ENCODE measurements around the gene SPAG5. TPM values are rescaled to one million over a fixed set of nuclear protein-coding genes. Genes with fewer than 3 reads are reported as not detected.
A peak's percentile ranks its signal among the peaks of the same experiment; 100 is the strongest.

Gene SPAG5
- total RNA-seq, 1 donor from 2014 or later: 1.3 TPM

DNA sequence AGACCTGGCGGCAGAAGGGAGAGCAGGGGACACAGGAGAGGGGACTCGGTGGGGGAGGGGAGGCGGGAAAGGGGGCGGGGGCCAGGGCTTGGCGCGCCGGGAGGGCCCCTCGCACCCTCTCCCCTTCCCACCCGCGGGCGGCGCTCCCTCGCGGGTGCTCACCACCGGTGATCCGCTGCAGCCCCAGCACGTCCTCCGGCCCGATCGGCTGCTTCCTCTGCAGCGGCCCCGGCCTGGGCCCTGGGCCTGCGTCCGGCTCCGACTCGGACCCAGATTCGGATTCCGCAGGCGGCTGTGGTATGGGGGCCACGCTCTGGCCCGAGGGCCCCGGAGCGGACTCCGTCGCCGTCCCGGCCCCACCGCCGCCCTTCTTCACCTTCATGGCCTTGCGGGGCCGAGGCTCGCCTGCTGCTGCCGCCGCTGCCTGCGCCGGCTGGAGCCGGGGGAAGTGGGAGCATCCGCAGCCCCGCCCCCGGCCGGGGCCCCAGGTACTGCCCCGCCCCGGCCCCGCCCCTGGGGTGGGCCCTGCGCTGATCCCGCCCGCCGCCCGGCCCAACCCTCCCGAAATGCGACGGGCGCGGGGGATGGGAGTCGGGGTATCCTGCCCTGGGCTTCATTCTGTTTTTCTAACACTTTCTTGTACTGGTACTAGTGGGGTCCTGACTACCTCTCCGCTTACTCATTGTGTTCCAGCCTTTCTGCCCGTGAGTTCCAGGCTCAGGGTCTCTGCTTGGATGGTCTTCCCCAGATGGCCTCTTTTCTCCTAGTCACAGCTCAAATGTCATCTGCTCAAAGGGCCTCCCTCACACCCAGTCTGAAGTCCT lies 46.4 kb downstream of the SPAG5 start, which contains the start of gene UNC119:
UNC119 (minus strand) TSS at position 449 of the 824 bp plus-strand sequence; CDS start at position 382, 67 bp downstream.
- H3K4me3 ChIP-seq (ENCODE audit: low read depth, low read length): peak within 1 kb of the TSS; percentile 85
- H3K27me3 ChIP-seq (ENCODE audit: control insufficient read depth, insufficient read depth, low read length): no peaks in the 10 kb centered on the region
- TF ChIP-seq, protein P1, sequence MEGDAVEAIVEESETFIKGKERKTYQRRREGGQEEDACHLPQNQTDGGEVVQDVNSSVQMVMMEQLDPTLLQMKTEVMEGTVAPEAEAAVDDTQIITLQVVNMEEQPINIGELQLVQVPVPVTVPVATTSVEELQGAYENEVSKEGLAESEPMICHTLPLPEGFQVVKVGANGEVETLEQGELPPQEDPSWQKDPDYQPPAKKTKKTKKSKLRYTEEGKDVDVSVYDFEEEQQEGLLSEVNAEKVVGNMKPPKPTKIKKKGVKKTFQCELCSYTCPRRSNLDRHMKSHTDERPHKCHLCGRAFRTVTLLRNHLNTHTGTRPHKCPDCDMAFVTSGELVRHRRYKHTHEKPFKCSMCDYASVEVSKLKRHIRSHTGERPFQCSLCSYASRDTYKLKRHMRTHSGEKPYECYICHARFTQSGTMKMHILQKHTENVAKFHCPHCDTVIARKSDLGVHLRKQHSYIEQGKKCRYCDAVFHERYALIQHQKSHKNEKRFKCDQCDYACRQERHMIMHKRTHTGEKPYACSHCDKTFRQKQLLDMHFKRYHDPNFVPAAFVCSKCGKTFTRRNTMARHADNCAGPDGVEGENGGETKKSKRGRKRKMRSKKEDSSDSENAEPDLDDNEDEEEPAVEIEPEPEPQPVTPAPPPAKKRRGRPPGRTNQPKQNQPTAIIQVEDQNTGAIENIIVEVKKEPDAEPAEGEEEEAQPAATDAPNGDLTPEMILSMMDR (IDR thresholded peaks at IDR 0.05; ENCODE audit: insufficient read depth, low read length, severe bottlenecking): no peak
- H3K36me3 ChIP-seq (ENCODE audit: control insufficient read depth, insufficient read depth, low read length): peaks cover 10% of the 10 kb centered on the region
- DNase-seq (ENCODE audit: low read depth) (peak; percentile 38), FAIRE-seq (no peak)

- DNase-seq (ENCODE audit: low read depth) (no peak), FAIRE-seq (no peak)
- TF ChIP-seq, protein P1 (IDR thresholded peaks at IDR 0.05; ENCODE audit: insufficient read depth, low read length, severe bottlenecking): no peak
- peak overlapping the region; percentile 85 for H3K4me3 ChIP-seq (ENCODE audit: low read depth, low read length)
- H3K27me3 ChIP-seq (ENCODE audit: control insufficient read depth, insufficient read depth, low read length): no peaks in the 10 kb centered on the region
- H3K36me3 ChIP-seq (ENCODE audit: control insufficient read depth, insufficient read depth, low read length): peaks cover 10% of the 10 kb centered on the region
These were observed 47.2 kb downstream of the SPAG5 start for GRCh38 chr17:28551421-28552175.

- H3K36me3 ChIP-seq (ENCODE audit: control insufficient read depth, insufficient read depth, low read length): peaks cover 7% of the 10 kb centered on the region
- H3K4me3 ChIP-seq (ENCODE audit: low read depth, low read length): no peak overlapping the region
- DNase-seq (ENCODE audit: low read depth): no peak
- no peak for FAIRE-seq
- TF ChIP-seq, protein P1 (IDR thresholded peaks at IDR 0.05; ENCODE audit: insufficient read depth, low read length, severe bottlenecking): no peak
- H3K27me3 ChIP-seq (ENCODE audit: control insufficient read depth, insufficient read depth, low read length): no peaks in the 10 kb centered on the region
These were observed 48.0 kb downstream of the SPAG5 start for GRCh38 chr17:28550858-28551257.

GRCh38 chr17:28549236-28550132 lies 49.3 kb downstream of the SPAG5 start:
- FAIRE-seq (no peak), DNase-seq (ENCODE audit: low read depth) (no peak)
- TF ChIP-seq, protein P1 (IDR thresholded peaks at IDR 0.05; ENCODE audit: insufficient read depth, low read length, severe bottlenecking): no peak

GRCh38 chr17:28548417-28549130 lies 50.3 kb downstream of the SPAG5 start:
- TF ChIP-seq, protein P1 (IDR thresholded peaks at IDR 0.05; ENCODE audit: insufficient read depth, low read length, severe bottlenecking): no peak
- DNase-seq (ENCODE audit: low read depth) (no peak), FAIRE-seq (no peak)
- peaks cover 3% of the 10 kb centered on the region for H3K36me3 ChIP-seq (ENCODE audit: control insufficient read depth, insufficient read depth, low read length)
- H3K4me3 ChIP-seq (ENCODE audit: low read depth, low read length): no peak overlapping the region
- no peaks in the 10 kb centered on the region for H3K27me3 ChIP-seq (ENCODE audit: control insufficient read depth, insufficient read depth, low read length)

More at GRCh38 chr17:28549236-28550132, 49.3 kb downstream of the SPAG5 start:
- no peak overlapping the region for H3K4me3 ChIP-seq (ENCODE audit: low read depth, low read length)
- no peaks in the 10 kb centered on the region for H3K27me3 ChIP-seq (ENCODE audit: control insufficient read depth, insufficient read depth, low read length)
- peaks cover 5% of the 10 kb centered on the region for H3K36me3 ChIP-seq (ENCODE audit: control insufficient read depth, insufficient read depth, low read length)
